GM19023 (cell line): ENCODE measurements around the gene BCL11A.

ENCODE experiments used
- ATAC-seq: cut with Tn5 transposase; IDR thresholded peaks from one replicate; pipeline ENCODE4 v1.9.1; 2021; ENCODE audit warnings: mild to moderate bottlenecking, moderate library complexity; ENCODE audit not compliant: unreplicated experiment

Gene BCL11A

GRCh38 chr2:60553495-60554073 is at the start of gene BCL11A:
Gene BCL11A (minus strand): TSS chr2:60553654. CDS start chr2:60553270, 384 bp downstream.
- no peak for ATAC-seq

- no peak for ATAC-seq
These were observed 49.5 kb upstream of the BCL11A start for GRCh38 chr2:60602828-60603532.

- ATAC-seq = no peak
These were observed 48.9 kb upstream of the BCL11A start for GRCh38 chr2:60602388-60602787.

- ATAC-seq = no peak
These were observed 44.8 kb upstream of the BCL11A start for GRCh38 chr2:60598271-60598670.

GRCh38 chr2:60597346-60597745 is 43.9 kb upstream of the BCL11A start:
- ATAC-seq = no peak

- ATAC-seq = no peak
These were observed 43.0 kb upstream of the BCL11A start for GRCh38 chr2:60596411-60596810.

GRCh38 chr2:60595953-60596352 is 42.5 kb upstream of the BCL11A start:
- ATAC-seq = no peak

DNA sequence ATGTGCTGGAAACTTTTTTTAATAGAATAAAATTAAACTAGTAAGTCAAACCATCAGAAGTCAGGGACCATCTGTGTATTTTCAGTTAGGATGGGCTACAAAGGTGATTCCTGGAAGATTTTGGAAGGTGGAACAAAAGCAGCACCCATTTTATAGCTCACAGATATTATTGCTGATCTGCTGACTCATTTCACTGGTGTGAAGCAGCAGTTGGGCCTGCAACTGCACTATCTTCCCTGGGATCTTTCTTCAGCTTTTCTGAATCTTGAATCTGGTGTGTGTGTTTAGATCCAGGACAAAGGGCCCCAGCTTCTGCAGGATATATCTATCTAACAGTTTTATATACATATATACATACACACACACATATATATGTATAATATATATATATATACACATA is 35.6 kb upstream of the BCL11A start:
- ATAC-seq = no peak

DNA sequence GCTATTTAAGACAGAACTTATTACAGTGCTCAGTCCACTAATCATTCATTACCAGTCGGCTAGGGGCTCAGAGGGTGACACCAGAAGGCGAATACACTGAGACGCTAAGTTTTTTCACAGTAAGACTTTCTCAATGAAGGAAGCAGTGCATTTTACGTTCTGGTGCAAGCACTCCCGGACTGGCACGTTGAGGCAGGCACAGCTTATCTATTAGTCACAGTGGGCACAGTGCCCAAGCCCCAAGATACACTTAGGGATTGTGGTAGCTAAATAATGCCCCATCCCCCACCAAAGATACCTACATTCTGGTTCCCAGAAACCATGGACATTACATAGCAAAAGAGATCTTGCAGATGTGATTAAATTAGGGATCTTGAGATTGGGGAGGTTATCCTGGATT is 32.6 kb upstream of the BCL11A start:
- ATAC-seq = no peak

GRCh38 chr2:60585276-60585675 is 31.8 kb upstream of the BCL11A start:
- ATAC-seq = no peak

DNA sequence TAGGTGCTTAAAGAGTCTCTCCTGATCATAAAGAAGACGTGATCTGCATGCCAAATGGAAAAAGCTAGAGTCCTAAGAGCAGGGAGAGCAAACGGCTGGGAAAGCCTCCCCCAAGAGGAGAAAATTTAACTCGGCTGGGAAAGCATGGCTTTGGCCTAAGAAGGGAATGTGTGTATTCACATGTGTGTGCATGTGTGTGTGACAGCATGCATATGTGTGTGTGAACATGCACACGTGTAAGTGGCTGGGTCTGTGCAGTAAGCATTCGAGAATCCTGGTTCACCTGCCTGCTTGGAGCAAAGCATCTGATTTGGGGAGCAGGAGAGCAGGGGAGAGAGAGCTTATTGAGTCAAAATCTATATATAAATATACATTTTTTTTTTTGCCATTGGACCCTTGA is 30.1 kb upstream of the BCL11A start:
- ATAC-seq = no peak

- peak; percentile 94 for ATAC-seq
These were observed 28.2 kb upstream of the BCL11A start for GRCh38 chr2:60581433-60582282.

GRCh38 chr2:60577682-60578283 is 24.3 kb upstream of the BCL11A start:
- no peak for ATAC-seq

- no peak for ATAC-seq
These were observed 19.8 kb upstream of the BCL11A start for GRCh38 chr2:60573251-60573650.

DNA sequence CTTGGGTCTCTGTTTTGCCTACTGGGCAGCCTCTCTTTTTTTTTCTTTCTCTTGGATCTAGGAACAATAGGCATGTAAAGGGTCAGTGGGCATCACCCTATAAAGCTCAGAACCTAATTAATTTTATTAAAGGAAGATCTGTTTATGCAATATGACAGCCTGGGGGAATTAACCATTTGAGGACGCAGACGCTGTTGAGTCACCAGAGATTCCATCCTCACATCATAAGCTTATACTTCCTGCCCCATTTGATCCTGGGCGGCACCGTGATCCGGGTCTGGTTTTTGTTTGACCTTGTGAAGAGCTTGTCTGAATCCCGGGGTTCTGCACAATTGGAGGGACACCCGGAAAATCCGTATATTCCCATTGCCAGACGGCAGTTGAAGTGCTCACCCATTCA is 16.8 kb upstream of the BCL11A start:
- no peak for ATAC-seq

GRCh38 chr2:60569680-60570111 is 16.2 kb upstream of the BCL11A start:
- ATAC-seq = no peak

GRCh38 chr2:60567919-60568768 is 14.7 kb upstream of the BCL11A start:
- ATAC-seq = no peak

DNA sequence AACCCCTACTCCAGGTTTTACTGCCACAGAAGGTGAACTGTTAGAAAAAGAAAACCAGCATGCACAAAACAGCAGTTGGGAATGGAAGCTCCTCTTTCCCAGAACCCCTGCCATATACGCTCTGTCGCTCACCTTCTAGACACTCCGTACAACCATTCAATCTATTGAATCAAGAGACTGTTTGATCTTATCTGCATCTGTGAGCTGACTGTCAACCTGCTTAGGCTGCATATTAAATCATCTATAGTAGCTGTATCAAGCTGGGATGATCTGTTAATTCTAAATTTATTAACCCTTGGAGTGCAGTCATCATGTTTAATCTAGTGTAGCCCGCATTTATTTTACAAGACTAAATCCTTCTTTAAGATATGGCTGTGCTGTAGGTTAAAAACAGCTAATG is 13.6 kb upstream of the BCL11A start:
- no peak for ATAC-seq

GRCh38 chr2:60565472-60565871 is 12.0 kb upstream of the BCL11A start:
- ATAC-seq = no peak
